ENCODE measurements around the gene ANKRD50.

The ANKRD50 gene

GRCh38 chr4:124708517-124709300 is 3.8 kb downstream of the ANKRD50 start:
- DNase-seq (ENCODE audit: low read depth in 3 of 3), result no peak

GRCh38 chr4:124705393-124705792 is 7.1 kb downstream of the ANKRD50 start:
- DNase-seq (ENCODE audit: low read depth in 3 of 3), result no peak

DNA sequence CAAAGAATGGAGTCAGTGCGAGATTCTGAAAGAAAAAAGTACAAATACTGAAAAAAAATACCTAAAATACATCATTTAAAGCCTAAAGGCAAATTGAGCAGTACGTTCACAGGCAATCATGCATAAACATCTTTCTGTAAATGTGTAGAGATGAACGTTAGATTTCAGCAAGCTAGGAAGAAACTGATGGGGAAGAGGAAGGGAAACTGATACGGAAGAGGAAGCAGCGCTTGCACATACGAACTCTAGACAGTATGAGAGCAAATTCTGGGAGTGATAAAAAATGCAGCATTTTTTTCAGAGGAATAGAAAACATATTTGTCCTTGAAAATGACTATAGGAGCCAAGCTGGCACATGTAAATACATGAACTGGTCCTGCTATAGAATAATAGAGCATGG is 9.4 kb downstream of the ANKRD50 start:
- no peak for DNase-seq (ENCODE audit: low read depth in 3 of 3)

DNA sequence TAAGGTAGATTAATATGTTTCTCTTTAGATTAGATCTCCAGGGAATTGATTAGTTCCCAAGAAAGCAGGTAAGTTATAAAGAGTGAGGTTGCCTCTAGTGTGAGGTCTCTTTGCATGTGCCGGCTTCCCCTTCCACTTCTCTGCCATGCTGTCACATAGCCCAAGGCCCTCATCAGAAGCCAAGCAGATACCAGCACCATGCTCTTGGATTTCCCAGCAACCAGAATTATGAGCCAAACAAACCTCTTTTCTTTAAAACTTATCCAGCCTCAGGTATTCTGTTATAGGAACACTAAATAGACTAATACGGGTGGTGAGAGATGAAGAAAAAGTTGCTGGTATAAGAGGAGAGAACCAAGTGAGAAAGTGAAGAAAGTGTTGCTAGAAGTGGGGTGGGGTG is 15.1 kb downstream of the ANKRD50 start:
- no peak for DNase-seq (ENCODE audit: low read depth in 3 of 3)

GRCh38 chr4:124696182-124696581 is 16.4 kb downstream of the ANKRD50 start:
- DNase-seq (ENCODE audit: low read depth in 3 of 3), result no peak

- no peak for DNase-seq (ENCODE audit: low read depth in 3 of 3)
These were observed 17.5 kb downstream of the ANKRD50 start for GRCh38 chr4:124694946-124695598.

DNA sequence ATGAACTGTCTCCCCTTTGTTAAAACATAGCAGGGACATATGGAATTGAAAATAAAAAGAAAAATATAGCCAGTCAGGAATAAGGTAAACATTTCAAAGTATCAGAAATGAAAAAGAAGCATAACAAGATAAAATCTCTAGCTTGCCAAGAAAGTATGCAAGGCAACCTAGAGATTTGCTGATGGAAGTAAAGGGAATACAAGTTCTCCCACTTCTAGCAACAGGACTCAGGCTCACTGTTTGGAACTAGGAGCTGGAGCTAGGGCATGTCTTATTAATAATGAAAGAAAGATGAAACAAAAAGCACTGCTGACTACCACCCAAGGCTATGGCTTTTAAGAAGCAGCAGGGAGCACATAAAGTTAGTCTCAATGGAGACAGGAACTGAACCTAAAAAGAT is 18.2 kb downstream of the ANKRD50 start:
- DNase-seq (ENCODE audit: low read depth in 3 of 3), result no peak

DNA sequence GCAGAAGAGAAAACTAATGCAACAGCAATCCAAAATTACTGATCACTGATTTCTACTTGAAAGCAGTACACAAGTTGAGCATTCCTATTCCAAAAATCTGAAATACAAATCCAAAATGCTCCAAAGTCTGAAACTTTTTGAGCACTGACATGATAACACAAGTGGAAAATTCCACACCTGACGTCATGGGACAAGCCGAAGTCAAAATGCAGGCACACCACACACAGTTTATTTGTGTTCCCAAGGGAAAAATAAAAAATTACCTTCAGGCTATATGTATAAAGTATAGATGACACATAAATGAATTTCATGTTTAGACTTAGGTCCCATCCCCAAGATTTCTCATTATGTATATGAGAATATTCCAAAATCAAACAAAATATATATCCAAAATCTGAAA is 20.7 kb downstream of the ANKRD50 start:
- no peak for DNase-seq (ENCODE audit: low read depth in 3 of 3)

- DNase-seq (ENCODE audit: low read depth in 3 of 3), result no peak
These were observed 26.3 kb downstream of the ANKRD50 start for GRCh38 chr4:124686279-124686678.

GRCh38 chr4:124685851-124686250 is 26.7 kb downstream of the ANKRD50 start:
- DNase-seq (ENCODE audit: low read depth in 3 of 3), result no peak

DNA sequence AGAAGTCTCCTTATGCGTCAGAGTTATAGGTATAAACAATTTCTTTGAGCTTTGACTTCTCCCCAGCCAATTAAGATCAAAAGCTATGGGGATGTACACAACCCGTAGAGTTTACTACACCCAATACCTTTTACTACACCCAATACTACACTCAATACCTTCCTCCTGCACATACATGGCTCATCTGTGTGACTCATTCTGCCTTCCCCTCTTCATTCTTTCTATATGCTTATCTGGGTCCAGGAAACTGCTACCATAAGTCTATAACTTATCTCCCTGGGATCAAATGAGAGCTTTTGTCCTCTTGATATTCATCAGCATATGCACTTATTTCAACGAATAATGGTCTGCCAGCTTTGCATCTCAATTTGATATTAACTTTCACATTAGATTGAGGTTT is 28.2 kb downstream of the ANKRD50 start:
- no peak for DNase-seq (ENCODE audit: low read depth in 3 of 3)

- DNase-seq (ENCODE audit: low read depth in 3 of 3), result no peak
These were observed 30.1 kb downstream of the ANKRD50 start for GRCh38 chr4:124682384-124682783.

DNA sequence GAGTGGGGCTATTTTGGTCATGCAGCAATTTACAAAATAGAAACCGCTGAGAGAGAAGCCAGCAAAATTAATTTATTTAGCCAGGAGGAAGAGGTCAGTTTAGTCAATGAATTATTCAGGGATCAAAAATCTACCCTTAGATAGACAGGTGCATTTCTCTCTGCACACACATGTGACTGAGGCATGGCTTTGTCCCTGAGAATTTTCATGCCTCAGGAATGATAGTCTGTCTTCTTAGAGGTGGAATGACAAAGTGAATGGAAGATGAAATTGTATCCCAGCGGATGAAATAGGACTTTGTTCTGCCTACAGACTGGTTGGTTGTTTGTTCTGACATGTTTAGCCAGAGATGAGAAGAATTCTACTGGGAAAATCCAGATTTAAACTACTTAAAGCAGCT is 46.0 kb downstream of the ANKRD50 start:
- no peak for DNase-seq (ENCODE audit: low read depth in 3 of 3)

GRCh38 chr4:124658795-124659194 is 53.7 kb downstream of the ANKRD50 start:
- no peak for DNase-seq (ENCODE audit: low read depth in 3 of 3)

- no peak for DNase-seq (ENCODE audit: low read depth in 3 of 3)
These were observed 61.9 kb downstream of the ANKRD50 start for GRCh38 chr4:124650614-124651013.

DNA sequence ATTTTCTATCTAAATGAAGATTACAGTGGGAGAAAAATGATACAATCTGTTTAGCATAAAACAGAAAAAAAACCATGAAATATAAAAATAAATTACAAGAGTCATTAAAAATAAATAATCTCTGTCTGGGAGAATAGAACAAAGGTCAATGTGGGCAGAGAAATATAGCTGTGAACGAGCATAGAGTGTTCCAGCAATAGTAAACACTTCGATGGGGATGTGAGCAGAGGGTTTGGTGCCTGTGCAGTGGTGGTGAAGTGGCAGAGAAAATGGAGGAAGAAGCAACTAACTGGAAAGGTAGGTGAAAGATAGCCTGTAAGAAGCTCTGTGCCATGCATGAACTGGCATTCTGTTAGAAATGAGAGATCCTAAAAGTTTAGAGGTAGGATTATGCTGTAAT is 64.9 kb downstream of the ANKRD50 start:
- DNase-seq (ENCODE audit: low read depth in 3 of 3), result no peak

GRCh38 chr4:124644621-124645020 is 67.9 kb downstream of the ANKRD50 start:
- no peak for DNase-seq (ENCODE audit: low read depth in 3 of 3)

- no peak for DNase-seq (ENCODE audit: low read depth in 3 of 3)
These were observed 69.7 kb downstream of the ANKRD50 start for GRCh38 chr4:124642846-124643245.

GRCh38 chr4:124641715-124642381 is 70.7 kb downstream of the ANKRD50 start:
- no peak for DNase-seq (ENCODE audit: low read depth in 3 of 3)

- DNase-seq (ENCODE audit: low read depth in 3 of 3), result no peak
These were observed 72.4 kb downstream of the ANKRD50 start for GRCh38 chr4:124640022-124640730.

- DNase-seq (ENCODE audit: low read depth in 3 of 3), result no peak
These were observed 75.2 kb downstream of the ANKRD50 start for GRCh38 chr4:124637321-124637720.

- no peak for DNase-seq (ENCODE audit: low read depth in 3 of 3)
These were observed 75.7 kb downstream of the ANKRD50 start for GRCh38 chr4:124636788-124637187.

Measured in stimulated activated CD4-positive, alpha-beta T cell treated with anti-CD3 and anti-CD28 coated beads, TNF-alpha, amount 100 ng/mL, for 24 hours (primary cell).